ENCODE data around the gene MRPS21.

MRPS21 gene

DNA sequence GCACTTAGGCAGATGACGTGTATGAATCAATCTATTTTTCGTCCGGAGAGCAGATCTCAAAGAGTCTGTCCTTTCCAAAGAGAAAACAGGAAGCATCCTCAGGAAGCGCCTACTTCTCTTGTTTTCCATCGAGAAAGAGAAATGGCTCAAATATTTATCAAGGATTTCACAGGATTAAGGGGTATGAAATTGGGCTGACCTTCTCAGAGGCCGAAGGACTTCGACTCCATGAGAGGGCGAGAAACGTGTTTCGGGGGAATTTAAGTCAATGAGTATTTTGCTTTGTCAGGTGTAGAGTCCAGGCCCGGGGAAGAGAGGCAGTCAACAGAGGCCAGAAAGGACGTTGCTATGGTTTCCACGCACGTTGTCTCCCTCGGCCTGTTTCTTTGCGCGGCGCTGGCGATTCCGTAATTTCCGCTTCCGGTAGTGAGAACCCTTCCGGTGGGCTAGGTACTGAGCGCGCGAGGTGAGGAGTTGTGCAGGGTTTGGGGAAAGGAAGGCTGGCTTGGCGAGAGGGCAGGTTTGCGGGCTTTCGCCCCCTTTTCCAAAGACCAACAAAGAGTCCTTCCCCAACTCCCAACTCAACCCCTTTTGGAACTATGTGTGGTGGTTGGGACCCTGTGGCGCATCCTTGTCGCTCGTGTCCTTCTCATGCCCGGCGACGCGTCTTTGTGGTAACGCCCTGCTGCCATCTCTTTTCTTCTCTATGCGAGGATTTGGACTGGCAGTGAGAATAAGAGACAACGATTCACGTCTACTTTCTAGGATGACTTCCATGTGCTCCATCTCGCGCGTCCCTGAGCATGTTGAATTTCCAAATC, at the start of gene MRPS21:
MRPS21 (plus strand) TSS at position 429 of the 821 bp plus-strand sequence. CDS start 506 bp downstream, outside the sequence.
- peak within 1 kb of the TSS; percentile 98 for H3K4me3 ChIP-seq (ENCODE audit: low read depth, low read length)

DNA sequence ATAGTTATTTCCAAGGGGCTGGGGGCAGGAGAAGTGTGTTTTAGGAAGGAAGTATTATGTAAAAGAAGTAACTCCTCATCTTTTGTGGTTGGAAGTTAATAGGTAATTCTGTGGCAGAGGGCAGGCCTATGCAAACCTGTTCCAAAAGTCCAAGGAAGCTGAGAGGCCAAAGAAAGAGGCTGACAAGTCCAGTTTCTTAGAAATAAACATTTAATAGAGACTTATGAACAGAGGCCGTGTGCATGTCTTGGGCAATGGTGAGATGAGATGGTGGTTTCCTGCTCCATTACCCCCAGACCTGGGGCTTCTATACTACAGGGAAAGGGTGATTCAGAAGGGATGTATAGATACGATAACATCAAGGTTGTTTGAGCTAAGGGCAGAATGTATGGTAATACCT, 43.7 kb upstream of the MRPS21 start:
- no peak overlapping the region for H3K4me3 ChIP-seq (ENCODE audit: low read depth, low read length)

DNA sequence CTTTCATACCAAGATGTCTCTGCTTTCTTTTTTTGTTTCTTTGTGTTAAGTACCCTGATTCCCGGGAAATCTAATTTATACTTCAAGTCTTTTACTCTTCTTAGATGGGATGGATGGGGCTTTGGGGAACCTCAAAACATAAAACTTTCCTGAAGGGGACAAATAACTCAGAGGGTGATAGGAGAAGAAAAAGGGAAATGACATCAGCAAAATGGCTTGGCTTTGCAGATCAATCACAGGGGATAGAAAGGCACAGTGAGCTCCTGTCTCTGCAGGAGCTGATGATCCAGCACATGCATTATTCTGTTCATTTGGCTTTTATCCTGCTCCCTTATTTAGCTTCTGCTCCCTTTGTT, 37.5 kb upstream of the MRPS21 start:
- peak overlapping the region; percentile 62 for H3K4me3 ChIP-seq (ENCODE audit: low read depth, low read length)

DNA sequence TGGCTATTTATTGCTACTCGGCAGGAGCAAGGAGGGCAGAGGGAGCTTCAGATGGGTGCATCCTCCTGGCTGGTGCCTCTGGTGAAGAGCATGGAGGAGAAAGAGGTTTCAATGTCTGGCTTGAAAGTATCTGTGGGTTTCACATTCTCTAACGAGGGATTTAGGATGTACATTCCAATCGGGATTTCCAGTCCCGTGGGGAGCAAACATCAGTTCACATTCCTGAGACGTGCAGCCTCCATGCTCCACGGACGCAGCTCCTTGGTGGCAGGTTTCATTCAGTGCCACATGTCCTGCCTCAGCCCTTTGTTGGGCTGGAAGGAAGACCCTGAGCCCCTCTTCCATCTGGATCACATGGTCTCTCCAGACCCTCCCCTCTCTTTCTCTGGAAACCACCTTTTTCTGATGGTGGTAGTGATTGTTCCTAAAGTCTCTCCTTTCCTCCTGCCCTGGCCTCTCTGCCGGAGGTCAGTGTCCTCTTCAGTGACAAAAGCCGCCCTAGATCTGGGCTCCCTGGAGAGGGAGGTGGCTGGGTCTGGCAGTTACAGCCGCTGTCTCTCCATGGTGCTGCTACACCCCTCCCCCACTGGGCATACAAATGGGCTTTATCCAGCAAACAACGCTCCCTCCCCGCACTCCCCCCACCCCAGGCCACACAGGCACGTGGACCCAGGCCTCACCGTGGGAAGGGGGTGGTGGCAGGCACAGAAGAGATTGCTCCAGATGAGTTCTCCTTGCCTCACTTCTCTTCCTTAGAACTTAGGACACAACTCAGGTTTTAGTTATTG, 36.9 kb upstream of the MRPS21 start:
- peak overlapping the region; percentile 62 for H3K4me3 ChIP-seq (ENCODE audit: low read depth, low read length)

DNA sequence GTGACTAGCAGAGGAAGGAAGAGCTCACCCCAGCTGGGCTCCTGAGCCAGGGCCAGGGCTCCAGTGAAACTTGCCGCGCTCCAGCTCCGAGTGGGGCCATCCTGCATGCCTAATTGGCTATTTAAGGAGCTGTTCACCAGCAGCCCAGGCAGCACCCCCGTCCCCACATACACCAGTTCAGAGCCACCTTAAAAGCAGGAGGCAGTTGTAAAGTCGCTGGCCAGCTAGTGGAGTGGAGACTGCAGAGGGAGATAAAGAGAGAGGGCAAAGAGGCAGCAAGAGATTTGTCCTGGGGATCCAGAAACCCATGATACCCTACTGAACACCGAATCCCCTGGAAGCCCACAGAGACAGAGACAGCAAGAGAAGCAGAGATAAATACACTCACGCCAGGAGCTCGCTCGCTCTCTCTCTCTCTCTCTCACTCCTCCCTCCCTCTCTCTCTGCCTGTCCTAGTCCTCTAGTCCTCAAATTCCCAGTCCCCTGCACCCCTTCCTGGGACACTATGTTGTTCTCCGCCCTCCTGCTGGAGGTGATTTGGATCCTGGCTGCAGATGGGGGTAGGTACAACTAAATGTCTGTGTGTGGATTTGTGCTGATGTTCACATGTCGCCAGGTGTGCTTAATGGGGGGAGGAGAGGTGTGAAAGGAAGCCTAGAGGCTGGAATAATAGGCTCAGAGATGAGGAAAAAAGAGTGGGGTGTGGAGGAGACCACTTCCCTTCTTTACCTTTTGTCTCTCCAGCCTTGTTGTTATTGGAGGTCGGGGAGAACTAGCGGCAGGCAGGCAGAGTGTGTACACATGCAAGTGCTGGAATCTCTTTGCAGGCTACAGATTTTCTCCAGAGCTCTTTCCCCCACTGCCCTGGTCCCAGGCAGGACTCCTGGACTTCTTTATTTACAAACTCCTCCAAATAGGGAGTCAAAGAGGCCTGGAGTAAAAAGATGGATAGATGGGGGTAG, 35.8 kb upstream of the MRPS21 start, which contains the start of gene CA14:
CA14 (plus strand) TSS at position 151 of the 962 bp plus-strand sequence; CDS start at position 506, 355 bp downstream.
- H3K4me3 ChIP-seq (ENCODE audit: low read depth, low read length): peak within 1 kb of the TSS; percentile 62

DNA sequence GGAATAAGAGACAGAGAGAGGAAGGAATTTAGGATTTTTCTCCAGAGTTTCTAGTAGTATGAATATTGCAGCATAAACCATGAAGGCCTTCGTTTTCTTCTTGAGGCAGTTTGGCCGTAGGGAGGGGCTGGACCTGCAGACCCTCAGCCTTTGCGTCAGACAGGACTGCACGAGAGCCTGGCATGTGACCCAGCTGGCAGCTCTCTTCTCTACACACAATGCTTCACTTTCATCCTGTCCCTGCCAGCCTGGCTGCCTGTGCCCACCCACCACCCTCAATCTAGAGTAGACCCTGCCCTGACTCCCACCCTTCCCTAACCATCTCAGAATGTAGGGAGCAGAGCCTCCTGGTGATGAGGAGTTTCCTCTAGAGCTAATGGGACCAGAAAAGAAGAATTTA, 34.4 kb upstream of the MRPS21 start:
- H3K4me3 ChIP-seq (ENCODE audit: low read depth, low read length): peak overlapping the region; percentile 62

DNA sequence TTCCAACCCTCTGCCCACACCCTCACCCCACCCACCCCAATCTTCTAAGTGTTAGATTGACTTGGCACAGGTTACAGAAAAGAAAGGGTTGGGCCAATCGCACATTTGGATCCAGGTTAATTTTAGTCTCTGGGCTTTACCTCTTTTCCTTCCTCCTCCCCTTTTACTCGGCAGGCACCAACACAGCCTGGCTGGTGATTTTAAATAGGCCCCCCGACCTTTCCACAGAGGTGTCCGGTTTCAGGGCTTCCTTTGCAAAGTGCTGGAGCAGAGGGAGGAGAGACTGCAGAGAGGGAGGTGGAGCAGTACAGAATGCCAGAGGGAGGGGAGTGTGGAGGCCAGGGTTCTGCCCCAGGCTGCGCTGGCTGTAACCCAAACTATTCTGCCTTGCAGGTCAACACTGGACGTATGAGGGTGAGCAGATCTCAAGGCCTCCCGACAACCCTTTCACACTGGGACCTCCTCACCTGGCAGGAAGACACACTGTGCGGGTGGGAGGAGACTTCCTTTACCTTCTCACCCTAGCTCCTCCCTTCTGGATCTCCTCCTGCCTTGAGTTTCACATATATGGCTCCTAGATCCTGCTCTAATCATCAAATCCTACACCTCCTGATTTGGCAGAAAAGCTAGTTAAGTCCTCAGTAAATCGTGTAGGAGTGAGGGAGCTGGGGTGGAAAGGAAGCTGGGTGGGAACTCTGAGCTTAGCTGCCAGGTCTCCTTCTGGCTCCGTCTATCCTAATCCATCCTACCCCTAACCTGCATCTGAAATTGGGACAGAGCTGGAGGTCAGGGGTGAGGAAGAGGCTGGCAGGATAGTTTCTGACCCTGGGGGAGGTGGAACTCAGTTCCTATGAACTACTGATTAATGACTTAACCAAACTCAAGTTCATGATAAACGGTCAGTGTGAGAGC, 33.6 kb upstream of the MRPS21 start:
- peak overlapping the region; percentile 62 for H3K4me3 ChIP-seq (ENCODE audit: low read depth, low read length)

DNA sequence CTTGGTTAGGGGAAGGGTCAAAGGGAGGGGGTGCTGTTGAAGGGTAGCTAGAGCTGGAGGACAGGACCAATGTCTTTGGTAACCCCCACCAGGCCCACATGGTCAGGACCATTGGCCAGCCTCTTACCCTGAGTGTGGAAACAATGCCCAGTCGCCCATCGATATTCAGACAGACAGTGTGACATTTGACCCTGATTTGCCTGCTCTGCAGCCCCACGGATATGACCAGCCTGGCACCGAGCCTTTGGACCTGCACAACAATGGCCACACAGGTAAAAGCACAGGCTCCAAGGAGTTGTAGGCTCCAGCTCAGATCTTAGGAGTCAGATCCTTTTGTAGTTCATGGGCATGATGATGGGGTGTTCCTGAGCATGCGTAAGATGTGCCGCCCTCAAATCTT, 32.3 kb upstream of the MRPS21 start:
- H3K4me3 ChIP-seq (ENCODE audit: low read depth, low read length): no peak overlapping the region

DNA sequence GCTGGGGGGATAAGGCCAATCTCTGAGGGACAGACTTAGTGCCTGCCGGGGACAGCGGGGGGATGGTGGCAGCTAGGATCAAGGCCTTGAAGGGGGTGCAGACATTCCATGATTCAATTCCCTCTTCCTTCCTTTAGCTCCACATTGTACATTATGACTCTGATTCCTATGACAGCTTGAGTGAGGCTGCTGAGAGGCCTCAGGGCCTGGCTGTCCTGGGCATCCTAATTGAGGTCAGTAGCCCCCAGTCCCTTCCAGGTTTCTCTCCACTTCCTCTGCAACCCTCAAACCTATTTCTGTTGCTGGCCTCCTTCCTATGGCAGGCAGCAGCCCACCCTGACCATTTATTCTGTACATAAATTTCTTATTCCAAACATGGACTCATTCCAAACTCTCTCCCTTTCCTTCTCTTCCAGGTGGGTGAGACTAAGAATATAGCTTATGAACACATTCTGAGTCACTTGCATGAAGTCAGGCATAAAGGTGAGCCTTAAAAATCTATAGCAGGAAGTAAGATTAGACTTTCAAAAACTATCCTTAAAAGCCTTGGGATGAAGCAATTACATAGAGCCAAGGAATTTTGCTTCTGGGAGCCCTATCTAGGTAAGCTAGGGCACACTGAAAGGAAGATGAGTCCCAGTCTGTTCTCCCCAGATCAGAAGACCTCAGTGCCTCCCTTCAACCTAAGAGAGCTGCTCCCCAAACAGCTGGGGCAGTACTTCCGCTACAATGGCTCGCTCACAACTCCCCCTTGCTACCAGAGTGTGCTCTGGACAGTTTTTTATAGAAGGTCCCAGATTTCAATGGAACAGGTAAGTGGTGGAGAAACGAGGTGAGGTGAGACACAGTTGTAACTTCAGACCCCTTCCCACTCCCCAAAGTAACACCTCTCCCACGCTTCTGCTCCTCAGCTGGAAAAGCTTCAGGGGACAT, 31.0 kb upstream of the MRPS21 start:
- no peak overlapping the region for H3K4me3 ChIP-seq (ENCODE audit: low read depth, low read length)

DNA sequence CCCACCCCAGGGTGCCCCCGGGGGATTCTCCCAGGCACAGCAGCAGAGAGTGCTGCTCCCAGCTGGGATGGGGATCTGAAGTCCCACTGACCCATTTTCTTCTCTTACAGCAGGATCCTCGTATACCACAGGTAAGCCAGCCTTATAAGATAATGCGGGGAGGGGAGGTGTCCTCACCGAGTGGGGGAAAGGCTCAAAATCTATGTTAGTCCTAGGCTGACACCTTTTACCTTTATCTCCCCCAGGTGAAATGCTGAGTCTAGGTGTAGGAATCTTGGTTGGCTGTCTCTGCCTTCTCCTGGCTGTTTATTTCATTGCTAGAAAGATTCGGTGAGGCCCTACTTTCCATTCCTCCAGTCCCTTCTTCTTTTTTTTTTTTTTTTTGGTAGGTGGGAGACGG, 30.1 kb upstream of the MRPS21 start:
- H3K4me3 ChIP-seq (ENCODE audit: low read depth, low read length): no peak overlapping the region

DNA sequence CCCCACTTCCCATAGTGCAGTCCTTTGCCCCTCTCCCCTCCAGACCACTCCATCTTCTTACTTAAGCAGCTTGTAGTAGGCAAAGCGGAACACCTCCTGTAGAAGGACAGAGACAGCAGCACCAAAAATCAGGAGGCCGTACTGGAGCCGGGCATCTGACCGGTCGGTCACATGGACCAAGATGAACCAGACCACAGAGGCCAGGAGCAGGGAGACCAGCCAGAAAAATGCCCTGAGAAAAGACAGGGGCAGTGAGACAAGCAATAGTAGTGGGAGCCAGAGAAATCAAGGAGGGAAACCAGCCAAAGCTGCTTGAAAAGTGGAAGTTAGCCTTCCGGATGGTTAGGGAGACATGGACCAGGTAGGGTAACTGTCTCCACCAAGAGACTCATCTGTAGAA, 25.8 kb upstream of the MRPS21 start:
- peak overlapping the region; percentile 94 for H3K4me3 ChIP-seq (ENCODE audit: low read depth, low read length)

DNA sequence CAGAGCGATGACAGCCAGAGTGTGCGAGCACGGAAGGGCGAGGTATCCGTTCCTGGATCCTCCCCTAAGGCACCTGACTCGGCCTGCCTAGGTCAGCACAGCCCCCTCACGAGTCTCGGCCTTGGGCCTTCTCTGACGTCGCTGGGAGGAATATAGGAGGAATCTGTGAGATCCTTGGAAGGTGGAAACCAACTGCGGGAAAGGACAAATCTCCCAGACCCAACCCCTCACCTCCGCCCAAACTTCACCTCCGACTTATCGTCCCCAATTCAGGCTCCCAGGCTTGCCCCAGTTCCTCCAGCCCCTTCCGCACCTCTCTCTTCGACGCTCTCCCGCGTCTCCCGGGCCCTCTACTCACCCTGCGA, 25.3 kb upstream of the MRPS21 start:
- peak overlapping the region; percentile 94 for H3K4me3 ChIP-seq (ENCODE audit: low read depth, low read length)

DNA sequence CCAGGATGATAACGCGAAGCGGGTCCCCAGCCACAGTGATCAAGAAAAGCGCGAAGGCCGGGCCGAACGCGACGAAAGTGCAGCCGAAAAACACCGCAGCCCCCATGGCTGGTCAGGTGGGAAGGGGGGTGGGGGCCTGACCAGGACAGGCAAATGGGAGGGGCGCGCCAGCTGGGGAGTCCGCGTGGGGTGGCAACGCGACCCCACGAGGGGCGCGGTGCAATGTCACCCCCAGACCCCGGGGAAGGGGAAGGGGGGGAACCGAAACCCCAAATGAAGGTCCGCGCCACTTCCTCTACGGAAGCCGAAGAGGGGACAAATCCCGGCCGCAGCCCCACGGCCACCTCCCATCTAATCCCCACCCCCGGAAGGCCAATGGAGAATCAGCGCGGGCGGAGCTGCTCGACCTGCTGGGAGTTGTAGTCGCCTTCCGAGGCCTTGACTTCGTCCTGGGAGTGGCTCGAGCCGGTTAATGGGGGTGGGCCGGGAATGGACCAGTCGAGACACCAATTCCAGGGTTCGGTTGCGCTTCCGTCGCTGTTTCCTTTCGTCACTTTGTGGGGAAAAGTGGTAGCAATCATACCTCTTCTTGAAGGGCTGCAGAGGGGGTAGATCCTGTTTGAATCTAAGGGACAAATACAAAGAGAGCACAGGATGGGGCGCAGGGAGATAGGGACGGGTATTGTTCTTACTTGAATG, 24.8 kb upstream of the MRPS21 start, which contains the start of gene APH1A:
APH1A (minus strand) TSS at position 312 of the 699 bp plus-strand sequence; CDS start at position 106, 206 bp downstream.
- peak within 1 kb of the TSS; percentile 94 for H3K4me3 ChIP-seq (ENCODE audit: low read depth, low read length)

DNA sequence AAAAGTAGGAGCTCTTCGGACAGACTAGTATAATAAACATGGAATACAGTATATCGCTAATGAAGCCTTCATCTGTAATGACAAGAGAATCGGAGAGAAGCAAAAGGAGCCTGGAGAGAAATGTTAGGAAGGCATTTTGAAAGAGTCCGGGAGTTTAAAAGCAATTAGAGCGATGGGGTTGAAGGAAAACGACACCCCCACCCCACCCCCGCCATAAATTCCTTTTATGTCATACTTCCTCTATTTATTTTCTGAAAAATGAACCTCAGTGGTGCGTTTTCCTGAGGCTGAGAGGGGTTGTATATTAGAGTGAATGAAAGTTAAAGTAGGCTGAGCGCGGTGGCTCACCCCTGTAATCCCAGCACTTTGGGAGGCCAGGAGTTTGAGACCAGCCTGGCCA, 24.2 kb upstream of the MRPS21 start:
- peak overlapping the region; percentile 94 for H3K4me3 ChIP-seq (ENCODE audit: low read depth, low read length)

DNA sequence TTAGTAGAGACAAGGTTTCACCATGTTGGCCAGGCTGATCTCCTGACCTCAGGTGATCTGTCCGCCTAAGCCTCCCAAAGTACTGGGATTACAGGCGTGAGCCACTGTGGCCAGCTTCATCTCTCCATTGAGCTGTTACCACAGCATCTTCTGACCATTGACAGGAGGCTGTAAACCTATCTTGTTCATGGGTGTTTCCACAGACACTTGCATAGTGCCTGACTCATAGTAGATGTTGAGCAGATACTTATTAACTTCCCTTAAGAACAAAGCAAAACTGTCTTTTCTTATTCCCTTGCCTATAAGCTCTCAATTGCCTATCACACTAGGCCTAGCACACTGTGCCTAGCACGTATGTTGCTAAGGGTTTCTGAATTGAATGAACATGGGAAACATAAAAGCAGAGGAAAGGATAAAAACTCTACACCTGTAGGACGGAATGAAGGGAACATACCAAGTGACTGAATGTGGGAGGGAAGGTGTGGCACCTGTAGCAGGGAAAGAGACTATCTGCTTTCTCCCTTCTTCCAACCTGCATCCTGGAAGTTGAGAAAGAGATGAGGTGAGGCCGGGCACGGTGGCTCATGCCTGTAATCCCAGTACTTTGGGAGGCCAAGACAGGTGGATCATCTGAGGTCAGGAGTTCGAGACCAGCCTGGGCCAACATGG, 22.2 kb upstream of the MRPS21 start:
- no peak overlapping the region for H3K4me3 ChIP-seq (ENCODE audit: low read depth, low read length)

DNA sequence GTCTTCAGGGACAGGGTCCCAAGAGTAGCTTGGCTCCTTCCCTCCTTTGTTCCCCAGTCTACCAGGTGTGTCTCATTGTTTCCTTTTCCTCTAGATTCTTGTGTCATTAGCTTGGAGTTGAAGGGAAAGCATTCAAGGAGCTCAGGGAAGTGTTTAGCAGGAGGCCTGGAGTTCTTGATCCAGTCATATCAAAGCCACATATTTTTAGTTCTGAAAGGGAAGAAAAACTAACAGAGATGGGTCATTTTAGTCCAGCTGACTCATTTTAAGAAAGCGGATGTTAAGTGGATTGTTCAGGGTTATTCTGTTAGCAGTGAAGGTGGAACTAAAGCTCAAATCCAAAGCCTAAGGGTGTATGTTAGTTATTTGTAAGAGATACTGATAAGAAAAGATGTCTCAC, 20.4 kb upstream of the MRPS21 start:
- H3K4me3 ChIP-seq (ENCODE audit: low read depth, low read length): no peak overlapping the region

DNA sequence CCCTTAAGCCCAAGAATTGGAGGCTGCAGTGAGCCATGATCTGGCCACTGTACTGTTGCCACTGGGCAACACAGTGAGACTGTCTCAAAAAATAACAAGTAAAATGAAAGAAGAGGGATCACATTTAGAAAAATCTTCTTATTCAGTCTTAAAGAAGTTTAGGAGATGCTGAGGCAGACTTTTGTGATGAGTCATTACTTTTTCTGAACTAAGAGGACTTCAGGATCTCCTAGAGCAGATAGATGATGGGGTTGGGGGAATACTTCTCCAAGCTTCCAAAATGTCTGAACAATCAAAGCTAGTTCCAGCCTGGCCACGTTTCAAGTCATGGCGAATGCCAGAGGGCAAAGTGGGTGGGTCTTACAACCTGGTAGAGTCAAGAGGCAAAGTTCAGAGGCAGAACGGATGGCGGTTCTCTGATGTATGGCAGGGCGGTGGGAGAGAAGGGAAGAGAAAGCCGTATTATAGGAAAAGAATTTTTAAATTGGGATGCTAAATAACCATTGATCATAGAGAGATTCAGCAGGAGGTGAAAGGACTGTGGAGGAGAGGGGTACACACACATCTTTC, 13.4 kb upstream of the MRPS21 start:
- no peak overlapping the region for H3K4me3 ChIP-seq (ENCODE audit: low read depth, low read length)
